Hepatocyte (in vitro differentiated cells): ENCODE results near the gene BBLN.

Experiments used
- CTCF ChIP-seq: fragments of 200-600 bp; sonication (generic); IDR thresholded peaks from 2 replicates; pipeline ENCODE4 v1.5.1; 2016; ENCODE audit warnings: antibody characterized with exemption, mild to moderate bottlenecking; ENCODE audit not compliant: poor library complexity
- EZH2 ChIP-seq: fragments of 200-600 bp; sonication (generic); IDR thresholded peaks from 2 replicates; pipeline ENCODE4 v1.6.1; 2016; ENCODE audit warnings: antibody characterized with exemption, mild to moderate bottlenecking, borderline replicate concordance

- TF ChIP-seq CTCF (no peak), EZH2 (no peak)
Measured at GRCh38 chr9:128180001-128180400, 19.9 kb downstream of the BBLN start.
